HFFc6 (cell line): ENCODE measurements around the gene SLC25A25. TPM values are rescaled to one million over a fixed set of nuclear protein-coding genes. Genes with fewer than 3 reads are reported as not detected.

Source experiments
- DNase-seq: peaks from one replicate; pipeline ENCODE4 v3.0.0-alpha.2; 2018
- H3K27ac Mint-ChIP-seq: 2 replicates; pipeline ENCODE4 v1.8.0; 2020; ENCODE audit warnings: mild to moderate bottlenecking, mixed read lengths
- H3K27me3 Mint-ChIP-seq: 2 replicates; pipeline ENCODE4 v1.8.0; 2021; ENCODE audit warnings: mild to moderate bottlenecking, moderate library complexity, mixed read lengths; ENCODE audit not compliant: insufficient read depth
- H3K36me3 Mint-ChIP-seq: 2 replicates; pipeline ENCODE4 v1.8.0; 2021; ENCODE audit warnings: low read depth, mixed read lengths
- H3K4me1 Mint-ChIP-seq: 2 replicates; pipeline ENCODE4 v1.8.0; 2020; ENCODE audit warnings: low read depth, mixed read lengths
- H3K4me3 Mint-ChIP-seq: 2 replicates; pipeline ENCODE4 v1.8.0; 2020; ENCODE audit warnings: mild to moderate bottlenecking, moderate library complexity, mixed read lengths
- H3K9me3 Mint-ChIP-seq: 2 replicates; pipeline ENCODE4 v1.8.0; 2020; ENCODE audit warnings: mild to moderate bottlenecking, mixed read lengths
- CTCF ChIP-seq: fragments of 200-600 bp; sonication (generic); IDR thresholded peaks from 2 replicates; pipeline ENCODE4 v1.5.0; 2021; ENCODE audit warnings: antibody characterized with exemption, mild to moderate bottlenecking
- total RNA-seq, 6 experiments: library from RNA; stranded (reverse); fragmentation: NEBNext Ultra II Directional; extraction: Animal tissue kit (Norgen Biotek cat#: 25700); gene quantifications; 2 replicates in 1 of 6; 3 replicates in 5 of 6; pipeline ENCODE4 v1.2.3, GENCODE V29; 2021

Gene SLC25A25
- total RNA-seq, 6 experiments from 2014 or later: 16.5 to 20.7 (median 18.4) TPM

GRCh38 chr9:128082151-128082550 lies 14.1 kb downstream of the SLC25A25 start:
- no peak for TF ChIP-seq CTCF
- no peak overlapping the region for H3K4me3 Mint-ChIP-seq
- H3K27ac Mint-ChIP-seq: peak overlapping the region; percentile 57
- H3K27me3 Mint-ChIP-seq: no peaks in the 10 kb centered on the region; the same call in 1 of the 2 replicates
- H3K36me3 Mint-ChIP-seq: no peaks in the 10 kb centered on the region
- H3K9me3 Mint-ChIP-seq: no peaks in the 10 kb centered on the region
- no peak for DNase-seq
- peaks cover 54% of the 10 kb centered on the region for H3K4me1 Mint-ChIP-seq

DNA sequence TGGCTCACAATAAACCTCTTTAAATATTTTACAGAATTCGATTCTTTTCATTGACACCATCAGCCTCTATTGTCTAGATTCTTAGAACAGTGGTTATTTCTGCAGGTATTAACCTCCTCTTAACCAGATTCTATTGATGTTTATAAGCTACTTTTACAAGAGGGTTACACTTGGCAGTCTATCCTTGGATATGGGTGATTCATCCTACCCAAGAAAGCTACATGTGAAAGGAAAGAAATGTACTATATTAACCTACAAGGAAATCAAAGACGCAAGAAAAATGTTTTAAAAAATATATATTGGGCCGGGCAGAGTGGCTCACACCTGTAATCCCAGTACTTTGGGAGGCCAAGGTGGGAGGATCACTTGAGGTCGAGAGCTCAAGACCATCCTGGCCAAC lies 16.7 kb downstream of the SLC25A25 start:
- H3K4me3 Mint-ChIP-seq: no peak overlapping the region
- peaks cover 37% of the 10 kb centered on the region for H3K4me1 Mint-ChIP-seq
- no peaks in the 10 kb centered on the region; the same call in 1 of the 2 replicates for H3K27me3 Mint-ChIP-seq
- DNase-seq: no peak
- H3K36me3 Mint-ChIP-seq: no peaks in the 10 kb centered on the region; the same call in 1 of the 2 replicates
- H3K9me3 Mint-ChIP-seq: no peaks in the 10 kb centered on the region
- no peak for TF ChIP-seq CTCF
- H3K27ac Mint-ChIP-seq: peak overlapping the region; percentile 43

DNA sequence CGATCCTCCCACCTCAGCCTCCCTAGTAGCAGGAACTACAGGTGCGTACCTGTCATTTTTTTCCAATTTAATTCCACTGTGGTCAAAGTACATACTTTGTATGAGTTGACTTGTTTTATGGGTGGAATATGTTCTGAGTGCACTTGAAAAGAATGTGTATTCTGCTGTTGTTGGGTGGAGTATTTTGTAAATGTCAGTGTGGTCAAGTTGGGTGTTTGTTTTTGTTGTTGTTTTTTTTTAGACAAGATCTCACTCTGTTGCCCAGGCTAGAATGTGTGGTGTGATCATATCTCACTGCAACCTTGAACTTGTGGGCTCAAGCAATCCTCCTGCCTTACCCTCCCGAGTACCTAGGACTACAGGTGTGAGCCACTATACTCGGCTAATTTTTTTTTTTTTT lies 17.9 kb downstream of the SLC25A25 start:
- TF ChIP-seq CTCF: no peak
- DNase-seq: no peak
- Mint-ChIP-seq H3K4me3 (no peak overlapping the region), H3K27ac (peak overlapping the region; percentile 26; the same call in 1 of the 2 replicates), H3K4me1 (peaks cover 40% of the 10 kb centered on the region), H3K27me3 (no peaks in the 10 kb centered on the region; the same call in 1 of the 2 replicates), H3K36me3 (no peaks in the 10 kb centered on the region; the same call in 1 of the 2 replicates), H3K9me3 (no peaks in the 10 kb centered on the region)

DNA sequence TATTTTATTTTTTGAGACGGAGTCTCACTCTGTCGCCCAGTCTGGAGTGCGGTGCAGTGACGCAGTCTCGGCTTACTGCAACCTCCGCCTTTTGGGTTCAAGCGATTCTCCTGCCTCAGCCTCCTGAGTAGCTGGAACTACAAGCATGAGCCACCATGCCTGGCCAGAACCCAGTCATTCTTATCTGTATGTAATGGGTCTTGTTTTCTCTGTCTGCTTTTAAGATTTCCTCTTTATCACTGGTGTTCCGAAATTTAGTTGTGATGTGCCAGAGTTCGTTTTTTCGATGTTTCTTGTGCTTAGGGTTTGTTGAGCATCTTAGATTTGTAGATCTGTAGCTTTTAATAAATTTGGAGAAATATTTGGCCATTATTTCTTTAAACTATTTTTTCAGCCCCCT lies 19.2 kb downstream of the SLC25A25 start:
- Mint-ChIP-seq H3K4me1 (peaks cover 40% of the 10 kb centered on the region), H3K36me3 (no peaks in the 10 kb centered on the region; the same call in 1 of the 2 replicates), H3K4me3 (no peak overlapping the region), H3K27ac (no peak overlapping the region; the same call in 1 of the 2 replicates), H3K9me3 (no peaks in the 10 kb centered on the region), H3K27me3 (no peaks in the 10 kb centered on the region; the same call in 1 of the 2 replicates)
- no peak for DNase-seq
- TF ChIP-seq CTCF: no peak

GRCh38 chr9:128088253-128088945 lies 20.4 kb downstream of the SLC25A25 start:
- no peak for DNase-seq
- Mint-ChIP-seq H3K36me3 (no peaks in the 10 kb centered on the region; the same call in 1 of the 2 replicates), H3K9me3 (no peaks in the 10 kb centered on the region), H3K27me3 (no peaks in the 10 kb centered on the region; the same call in 1 of the 2 replicates), H3K4me1 (peaks cover 51% of the 10 kb centered on the region), H3K27ac (no peak overlapping the region), H3K4me3 (no peak overlapping the region)
- no peak for TF ChIP-seq CTCF
